Heart right ventricle (tissue), 16 donors: Measurements from ENCODE around the gene FAM168A. TPM values are rescaled to one million over a fixed set of nuclear protein-coding genes. Genes with fewer than 3 reads are reported as not detected.

Experiments
- ATAC-seq, 8 donors: fragments of 200-7000 bp; cut with Tn5 transposase; one replicate each; pipeline ENCODE4 v1.9.1; 2020; ENCODE audit warnings: mild to moderate bottlenecking in 8 of 8, moderate library complexity in 8 of 8, moderate number of reproducible peaks in 1 of 8
- DNase-seq, 2 donors: peaks; one replicate each; pipeline ENCODE4 v3.0.0-alpha.2; 2020
- H3K27ac ChIP-seq, 10 donors: fragments of 200-600 bp; sonication (generic) in 2 of 10; one replicate each; pipeline versions ENCODE4 v1.5.0 to v1.8.0; 2020 to 2022; ENCODE audit warnings: mild to moderate bottlenecking in 3 of 10
- H3K27me3 ChIP-seq, 7 donors: fragments of 200-600 bp; one replicate each; pipeline ENCODE4 v1.8.0; 2021 to 2022; ENCODE audit warnings: mild to moderate bottlenecking in 2 of 7
- H3K36me3 ChIP-seq, 9 donors: fragments of 200-600 bp; sonication (generic) in 1 of 9; one replicate each; pipeline versions ENCODE4 v1.5.0 to v1.8.0; 2020 to 2022; ENCODE audit warnings: mild to moderate bottlenecking in 2 of 9
- H3K4me1 ChIP-seq, 9 donors: fragments of 200-600 bp; sonication (generic) in 1 of 9; one replicate each; pipeline versions ENCODE4 v1.5.0 to v1.8.0; 2020 to 2022; ENCODE audit warnings: mild to moderate bottlenecking in 4 of 9
- H3K4me3 ChIP-seq, 10 donors: fragments of 200-600 bp; sonication (generic) in 2 of 10; one replicate each; pipeline versions ENCODE4 v1.5.0 to v1.8.0; 2020 to 2022; ENCODE audit warnings: mild to moderate bottlenecking in 7 of 10, moderate library complexity in 2 of 10
- H3K9me3 ChIP-seq, 11 donors: fragments of 200-600 bp in 10 of 11; sonication (generic) in 2 of 11; one replicate each; pipeline versions ENCODE4 v1.5.0 to v1.8.0; 2013 to 2022; ENCODE audit warnings: mild to moderate bottlenecking in 2 of 11, control low read depth in 1 of 11, moderate library complexity in 1 of 11
- CTCF ChIP-seq, 9 donors: fragments of 200-600 bp; sonication (generic) in 2 of 9; IDR thresholded peaks; one replicate each; pipeline versions ENCODE4 v1.5.0 to v1.8.0; 2021 to 2022; ENCODE audit warnings: antibody characterized with exemption in 9 of 9, mild to moderate bottlenecking in 5 of 9, moderate library complexity in 1 of 9
- WGBS, 2 donors: extraction: QIAGEN DNeasy Blood & Tissue Kit; methylation state at CpG; one replicate each; pipeline ENCODE4 v1.1.7; 2013; ENCODE audit warnings: inconsistent platforms in 1 of 2; 5-methylcytosine and 5-hydroxymethylcytosine counted together
- intact Hi-C, 10 donors: fragments of 100-400 bp; cut with DNase I; formaldehyde crosslinking; loops; one replicate each; pipeline versions ENCODE4 v1.11.1 to v1.14.2; 2022
- polyA plus RNA-seq, 2 donors: library from polyadenylated mRNA; stranded (reverse); fragments of 200-250 nt; gene quantifications; one replicate each; pipeline ENCODE4 v1.2.3, GENCODE V29; 2013
- total RNA-seq, 10 donors: library from RNA; stranded (reverse); fragmentation: NEBNext Ultra II Directional in 3 of 10; extraction: Animal tissue kit (Norgen Biotek cat#: 25700) in 3 of 10; gene quantifications; one replicate each; pipeline versions ENCODE4 v1.2.1 to v1.2.4, GENCODE V29; 2021 to 2023
- donor health status: Arrhythmogenic right ventricular cardiomyopathy.
- donor health status: ischemic (EF 13 %, LVEDD 7.1; RV severe dilation, severe dysfunction).
- donor health status: healthy with polysubstance abuse.
- donor health status: DM: no; HTN: yes; CAD: no.
- donor health status: DM: no; HTN: no; CAD: no.
- donor health status: ischemic (EF 25% LVEDD 6.9; RV normal size, moderate dysfunction).
- donor health status: ischemic (EF 25% LVEDD 5.7; RV mildly dilated, moderate dysfunction).
- donor health status: healthy.
- donor health status: DM: yes; HTN: yes; CAD: no.
- donor health status: Ischemic cardiomyopathy.
- donor health status: ischemic (EF 35%, LVEDD 5.7; RV mildly dilated, moderate dysfunction).
- donor health status: nonischemic (EF 11% LVEDD 7.7; RV severe dilation, severe dysfunction).
- donor health status: DM: yes; HTN: yes; CAD: no.
- donor health status: PGD.
- donor health status: ischemic (EF 29% LVEDD 5.4; RV normal size, mild dysfunction).
- donor health status: nonischemic (EF 23%, LVEDD 6.1; RV moderate dilation, normal function).

The FAM168A gene
- total and polyA plus RNA-seq, 12 donors: 7.9 to 37.1 (median 31.8) TPM

GRCh38 chr11:73410627-73411026 lies 187.3 kb downstream of the FAM168A start:
- no peak for ATAC-seq
- peaks cover 0 to 71% (median 0%) of the 10 kb centered on the region in 9 donors for H3K36me3 ChIP-seq
- intact Hi-C loops: no loop called here

GRCh38 chr11:73409431-73409830 lies 188.5 kb downstream of the FAM168A start:
- ATAC-seq (no peak), DNase-seq (no peak)
- Histone ChIP-seq H3K4me3 (no peak overlapping the region), H3K27ac (no peak overlapping the region), H3K36me3 (peaks cover 0 to 82% (median 4%) of the 10 kb centered on the region in 9 donors), H3K27me3 (no peaks in the 10 kb centered on the region), H3K4me1 (peaks cover 0 to 28% (median 12%) of the 10 kb centered on the region in 9 donors), H3K9me3 (no peaks in the 10 kb centered on the region)
- WGBS, 2 donors: 96 to 97% methylated on average over 8 of the region's 8 CpGs
- TF ChIP-seq CTCF (IDR thresholded peaks at IDR 0.05): no peak
- intact Hi-C loops: loop anchor here in 6 of 10 donors (10.0 kb wide), 2 partner anchors 215 to 245 kb away; no protein-coding TSS in a partner anchor

More at GRCh38 chr11:73410627-73411026, 187.3 kb downstream of the FAM168A start:
- TF ChIP-seq CTCF (IDR thresholded peaks at IDR 0.05): no peak
- DNase-seq: no peak
- no peak overlapping the region for H3K27ac ChIP-seq
- 82 to 91% methylated on average over 1 of the region's 1 CpG for WGBS, 2 donors
- H3K4me3 ChIP-seq: no peak overlapping the region
- no peaks in the 10 kb centered on the region for H3K27me3 ChIP-seq
- no peaks in the 10 kb centered on the region for H3K9me3 ChIP-seq
- peaks cover 0 to 36% (median 20%) of the 10 kb centered on the region in 9 donors for H3K4me1 ChIP-seq

- Histone ChIP-seq H3K27me3 (no peaks in the 10 kb centered on the region), H3K4me3 (no peak overlapping the region), H3K27ac (no peak overlapping the region), H3K36me3 (peaks cover 0 to 80% (median 4%) of the 10 kb centered on the region in 9 donors), H3K4me1 (peaks cover 0 to 24% (median 6%) of the 10 kb centered on the region in 9 donors), H3K9me3 (no peaks in the 10 kb centered on the region)
- DNase-seq: no peak
- intact Hi-C loops: loop anchor here in 6 of 10 donors (10.0 kb wide), 2 partner anchors 218 to 248 kb away; no protein-coding TSS in a partner anchor
- TF ChIP-seq CTCF (IDR thresholded peaks at IDR 0.05): no peak
- 85 to 93% methylated on average over 5 of the region's 5 CpGs for WGBS, 2 donors
- ATAC-seq: no peak
Observed at GRCh38 chr11:73406619-73407018, 191.3 kb downstream of the FAM168A start.

- Histone ChIP-seq H3K4me3 (no peak overlapping the region), H3K36me3 (peaks cover 0 to 75% (median 4%) of the 10 kb centered on the region in 9 donors), H3K4me1 (peaks cover 0 to 24% (median 6%) of the 10 kb centered on the region in 9 donors), H3K9me3 (no peaks in the 10 kb centered on the region), H3K27ac (no peak overlapping the region), H3K27me3 (no peaks in the 10 kb centered on the region)
- WGBS, 2 donors: 74 to 88% methylated on average over 1 of the region's 1 CpG
- intact Hi-C loops: loop anchor here in 6 of 10 donors (10.0 kb wide), 2 partner anchors 219 to 249 kb away; no protein-coding TSS in a partner anchor
- DNase-seq (no peak), ATAC-seq (no peak)
- TF ChIP-seq CTCF (IDR thresholded peaks at IDR 0.05): no peak
Observed at GRCh38 chr11:73406131-73406530, 191.8 kb downstream of the FAM168A start.
